Fibroblast of lung (primary cell): ENCODE measurements around the gene SMAD2.
A peak's percentile ranks its signal among the peaks of the same experiment; 100 is the strongest.

Source experiments
- EZH2 ChIP-seq: IDR thresholded peaks from 2 replicates; pipeline ENCODE4 v1.5.1; 2012; ENCODE audit warnings: low read length, control low read depth, mild to moderate bottlenecking; ENCODE audit errors: missing control alignments
- TF ChIP-seq, protein P1 (sequence below), 2 donors: IDR thresholded peaks in 1 of 2; conservative IDR thresholded peaks in 1 of 2; 1 replicate in 1 of 2; 2 replicates in 1 of 2; pipeline ENCODE4 v1.5.1; 2011 to 2012; ENCODE audit warnings: low read length in 2 of 2, control low read depth in 1 of 2, inconsistent platforms in 1 of 2, low read depth in 1 of 2, mild to moderate bottlenecking in 1 of 2

DNA sequence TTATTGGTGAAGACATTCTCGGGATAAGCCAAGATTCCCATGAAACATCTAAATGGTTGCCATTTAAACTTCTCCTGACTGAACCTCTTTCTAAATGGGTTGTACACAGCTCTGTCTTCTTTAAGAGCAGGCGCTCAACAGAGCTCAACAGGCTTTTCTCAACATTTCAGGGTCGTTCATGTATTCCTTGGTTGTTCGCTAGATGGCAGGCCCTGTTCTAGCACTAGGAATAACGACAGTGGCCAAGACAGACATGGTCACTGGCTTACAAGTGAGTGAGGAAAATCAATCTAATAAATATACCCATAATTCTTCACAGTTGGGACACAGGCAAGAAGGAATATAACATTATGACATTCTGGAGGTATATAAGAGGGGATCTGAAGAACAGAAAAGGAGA lies 154.5 kb downstream of the SMAD2 start:
- TF ChIP-seq, protein P1, sequence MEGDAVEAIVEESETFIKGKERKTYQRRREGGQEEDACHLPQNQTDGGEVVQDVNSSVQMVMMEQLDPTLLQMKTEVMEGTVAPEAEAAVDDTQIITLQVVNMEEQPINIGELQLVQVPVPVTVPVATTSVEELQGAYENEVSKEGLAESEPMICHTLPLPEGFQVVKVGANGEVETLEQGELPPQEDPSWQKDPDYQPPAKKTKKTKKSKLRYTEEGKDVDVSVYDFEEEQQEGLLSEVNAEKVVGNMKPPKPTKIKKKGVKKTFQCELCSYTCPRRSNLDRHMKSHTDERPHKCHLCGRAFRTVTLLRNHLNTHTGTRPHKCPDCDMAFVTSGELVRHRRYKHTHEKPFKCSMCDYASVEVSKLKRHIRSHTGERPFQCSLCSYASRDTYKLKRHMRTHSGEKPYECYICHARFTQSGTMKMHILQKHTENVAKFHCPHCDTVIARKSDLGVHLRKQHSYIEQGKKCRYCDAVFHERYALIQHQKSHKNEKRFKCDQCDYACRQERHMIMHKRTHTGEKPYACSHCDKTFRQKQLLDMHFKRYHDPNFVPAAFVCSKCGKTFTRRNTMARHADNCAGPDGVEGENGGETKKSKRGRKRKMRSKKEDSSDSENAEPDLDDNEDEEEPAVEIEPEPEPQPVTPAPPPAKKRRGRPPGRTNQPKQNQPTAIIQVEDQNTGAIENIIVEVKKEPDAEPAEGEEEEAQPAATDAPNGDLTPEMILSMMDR (conservative IDR thresholded peaks at IDR 0.05 in 1 of 2, IDR thresholded peaks at IDR 0.05 in 1 of 2; ENCODE audit: low read depth in 1 of 2, low read length in 2 of 2): peak; percentile 10 to 17
- no peak for TF ChIP-seq EZH2
